ENCODE measurements around the gene RCAN1. TPM values are rescaled to one million over a fixed set of nuclear protein-coding genes. Genes with fewer than 3 reads are reported as not detected.

The RCAN1 gene
- total and polyA plus RNA-seq, 4 donors = 12.2 to 32.8 (median 29.8) TPM

DNA sequence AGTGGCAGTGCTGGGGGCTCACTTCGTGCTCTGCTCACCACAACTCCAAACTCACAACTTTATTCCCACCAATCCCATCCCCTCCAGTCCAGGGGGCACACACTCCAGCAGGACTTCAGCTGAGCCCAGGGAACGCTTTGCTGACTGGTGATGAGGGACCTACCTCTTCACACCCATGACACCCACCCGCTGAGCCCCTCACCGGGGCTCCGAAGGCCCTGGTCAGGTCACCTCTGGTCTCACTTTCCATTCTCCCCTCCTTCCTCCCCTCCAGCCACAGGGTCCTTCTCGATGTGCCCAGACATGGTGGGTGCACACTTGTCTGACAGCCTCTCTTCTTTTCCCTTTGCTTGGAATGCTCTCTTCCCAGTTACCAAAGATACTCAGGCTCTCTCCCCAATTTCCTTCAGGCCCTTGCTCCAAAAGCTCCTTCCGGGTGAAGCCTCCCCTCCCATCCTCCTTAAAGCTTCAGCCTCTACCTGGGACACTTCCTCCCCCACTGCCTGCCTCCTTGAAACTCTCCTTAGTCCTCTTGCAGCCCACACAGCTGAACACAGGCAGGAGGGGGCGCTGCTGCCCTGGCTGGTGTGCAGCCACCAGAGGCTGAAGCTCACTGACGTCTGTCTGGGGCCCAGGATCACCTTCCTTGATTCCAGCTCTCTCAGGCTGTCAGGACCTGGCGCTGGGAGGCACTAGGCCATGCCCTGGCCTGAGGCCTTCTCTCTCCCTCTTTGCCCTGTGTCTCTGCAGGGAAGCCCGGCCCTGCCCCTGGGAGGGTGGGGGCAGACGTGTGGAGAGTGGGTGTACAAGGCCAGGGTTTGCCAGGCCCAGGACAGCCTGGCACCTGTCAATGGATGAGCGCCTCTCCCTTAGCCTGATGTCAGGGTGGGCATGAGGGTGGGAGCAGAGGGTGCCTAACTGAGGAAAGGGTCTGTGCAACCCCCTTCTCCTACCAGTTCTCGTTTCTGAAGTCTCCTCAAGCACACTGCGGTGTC is 104.5 kb downstream of the RCAN1 start:
- ATAC-seq (ENCODE audit: insufficient read depth, low FRiP score) = peak; percentile 65
- 73% methylated on average over 15 of the region's 15 CpGs for WGBS, 2 donors
- Histone ChIP-seq H3K27ac (ENCODE audit: low read depth in 1 of 2, low read length in 1 of 2) (peak overlapping the region in 1 of 2 donors; percentile 12), H3K9ac (ENCODE audit: insufficient read depth in 1 of 2, low read length in 2 of 2) (no peak overlapping the region), H3K36me3 (ENCODE audit: control insufficient read depth in 4 of 4, insufficient read depth in 4 of 4, low read length in 4 of 4) (no peaks in the 10 kb centered on the region), H3K27me3 (ENCODE audit: control insufficient read depth in 3 of 3, insufficient read depth in 3 of 3, low read length in 2 of 3) (no peaks in the 10 kb centered on the region), H3K9me3 (ENCODE audit: control insufficient read depth in 4 of 4, insufficient read depth in 3 of 4, low read length in 3 of 4) (no peaks in the 10 kb centered on the region), H3K4me3 (no peak overlapping the region), H3K4me1 (ENCODE audit: control insufficient read depth in 5 of 5, insufficient read depth in 5 of 5, low read length in 5 of 5) (peaks cover 0 to 11% (median 0%) of the 10 kb centered on the region in 5 donors)
- DNase-seq = peak in 2 of 3 donors; percentile 51 to 65
- TF ChIP-seq, protein P1, sequence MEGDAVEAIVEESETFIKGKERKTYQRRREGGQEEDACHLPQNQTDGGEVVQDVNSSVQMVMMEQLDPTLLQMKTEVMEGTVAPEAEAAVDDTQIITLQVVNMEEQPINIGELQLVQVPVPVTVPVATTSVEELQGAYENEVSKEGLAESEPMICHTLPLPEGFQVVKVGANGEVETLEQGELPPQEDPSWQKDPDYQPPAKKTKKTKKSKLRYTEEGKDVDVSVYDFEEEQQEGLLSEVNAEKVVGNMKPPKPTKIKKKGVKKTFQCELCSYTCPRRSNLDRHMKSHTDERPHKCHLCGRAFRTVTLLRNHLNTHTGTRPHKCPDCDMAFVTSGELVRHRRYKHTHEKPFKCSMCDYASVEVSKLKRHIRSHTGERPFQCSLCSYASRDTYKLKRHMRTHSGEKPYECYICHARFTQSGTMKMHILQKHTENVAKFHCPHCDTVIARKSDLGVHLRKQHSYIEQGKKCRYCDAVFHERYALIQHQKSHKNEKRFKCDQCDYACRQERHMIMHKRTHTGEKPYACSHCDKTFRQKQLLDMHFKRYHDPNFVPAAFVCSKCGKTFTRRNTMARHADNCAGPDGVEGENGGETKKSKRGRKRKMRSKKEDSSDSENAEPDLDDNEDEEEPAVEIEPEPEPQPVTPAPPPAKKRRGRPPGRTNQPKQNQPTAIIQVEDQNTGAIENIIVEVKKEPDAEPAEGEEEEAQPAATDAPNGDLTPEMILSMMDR (IDR thresholded peaks at IDR 0.05; ENCODE audit: control extremely low read depth, extremely low read depth) = peak; percentile 75

DNA sequence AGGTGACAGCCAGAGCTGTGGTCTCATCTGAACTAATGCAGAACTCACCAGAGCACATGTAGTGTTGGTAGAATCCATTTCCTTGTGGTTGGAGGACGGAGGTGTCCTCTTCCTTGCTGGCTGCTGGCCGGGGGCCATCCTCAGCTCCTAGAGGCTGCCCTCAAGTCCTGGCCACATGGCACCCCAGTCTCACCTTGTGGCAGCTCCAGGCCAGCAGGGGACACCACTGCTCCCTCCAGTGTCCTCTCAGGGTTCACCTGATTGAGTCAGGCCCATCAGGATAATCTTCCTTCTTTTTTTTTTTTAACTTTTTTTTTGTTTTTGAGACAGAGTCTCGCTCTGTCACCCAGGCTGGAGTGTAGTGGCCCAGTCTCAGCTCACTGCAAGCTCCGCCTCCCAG is 105.8 kb downstream of the RCAN1 start:
- Histone ChIP-seq H3K4me3 (no peak overlapping the region), H3K27ac (ENCODE audit: low read depth in 1 of 2, low read length in 1 of 2) (no peak overlapping the region), H3K4me1 (ENCODE audit: control insufficient read depth in 5 of 5, insufficient read depth in 5 of 5, low read length in 5 of 5) (peaks cover 0 to 11% (median 0%) of the 10 kb centered on the region in 5 donors), H3K9ac (ENCODE audit: insufficient read depth in 1 of 2, low read length in 2 of 2) (no peak overlapping the region), H3K36me3 (ENCODE audit: control insufficient read depth in 4 of 4, insufficient read depth in 4 of 4, low read length in 4 of 4) (no peaks in the 10 kb centered on the region), H3K9me3 (ENCODE audit: control insufficient read depth in 4 of 4, insufficient read depth in 3 of 4, low read length in 3 of 4) (no peaks in the 10 kb centered on the region), H3K27me3 (ENCODE audit: control insufficient read depth in 3 of 3, insufficient read depth in 3 of 3, low read length in 2 of 3) (no peaks in the 10 kb centered on the region)
- 83 to 84% methylated on average over 4 of the region's 4 CpGs for WGBS, 2 donors
- TF ChIP-seq, protein P1 (IDR thresholded peaks at IDR 0.05; ENCODE audit: control extremely low read depth, extremely low read depth) = no peak
- ATAC-seq (ENCODE audit: insufficient read depth, low FRiP score) = no peak
- DNase-seq = no peak

- Histone ChIP-seq H3K27ac (ENCODE audit: low read depth in 1 of 2, low read length in 1 of 2) (no peak overlapping the region), H3K36me3 (ENCODE audit: control insufficient read depth in 4 of 4, insufficient read depth in 4 of 4, low read length in 4 of 4) (no peaks in the 10 kb centered on the region), H3K4me1 (ENCODE audit: control insufficient read depth in 5 of 5, insufficient read depth in 5 of 5, low read length in 5 of 5) (peaks cover 0 to 2% (median 0%) of the 10 kb centered on the region in 5 donors), H3K9ac (ENCODE audit: insufficient read depth in 1 of 2, low read length in 2 of 2) (no peak overlapping the region), H3K27me3 (ENCODE audit: control insufficient read depth in 3 of 3, insufficient read depth in 3 of 3, low read length in 2 of 3) (no peaks in the 10 kb centered on the region), H3K9me3 (ENCODE audit: control insufficient read depth in 4 of 4, insufficient read depth in 3 of 4, low read length in 3 of 4) (no peaks in the 10 kb centered on the region), H3K4me3 (no peak overlapping the region)
- DNase-seq = no peak
- no peak for ATAC-seq (ENCODE audit: insufficient read depth, low FRiP score)
- TF ChIP-seq, protein P1 (IDR thresholded peaks at IDR 0.05; ENCODE audit: control extremely low read depth, extremely low read depth) = no peak
- WGBS, 2 donors = 78 to 83% methylated on average over 2 of the region's 2 CpGs
Observed at GRCh38 chr21:34504595-34504994, 110.3 kb downstream of the RCAN1 start.

Data from lung (tissue), 12 donors.